ENCODE results near the gene MKNK2. TPM values are rescaled to one million over a fixed set of nuclear protein-coding genes. Genes with fewer than 3 reads are reported as not detected.
"Not testable (repeated sequence)": the region's sequence is repeated elsewhere in the genome, so short reads cannot be mapped to it uniquely, and the experiment has no call there.

The MKNK2 gene
- total RNA-seq, 1 donor: 82.5 TPM

- no peak for DNase-seq (ENCODE audit: insufficient read length, low spot score, missing footprints)
- TF ChIP-seq CTCF (IDR thresholded peaks at IDR 0.05; ENCODE audit: extremely low read depth, low read depth, low read length): no peak
- no peak overlapping the region for H2AFZ ChIP-seq (ENCODE audit: low read length)
- no peaks in the 10 kb centered on the region for H3K4me1 ChIP-seq (ENCODE audit: insufficient read depth, low read length)
- no peaks in the 10 kb centered on the region for H3K9me3 ChIP-seq (ENCODE audit: low read depth, low read length)
- peaks cover 29% of the 10 kb centered on the region for H3K36me3 ChIP-seq (ENCODE audit: insufficient read depth, low read length)
- H3K79me2 ChIP-seq (ENCODE audit: insufficient read depth, low read length): no peaks in the 10 kb centered on the region
- no peaks in the 10 kb centered on the region for H3K27me3 ChIP-seq (ENCODE audit: insufficient read depth, low read length)
- H3K4me2 ChIP-seq (ENCODE audit: insufficient read depth, low read length): no peak overlapping the region
- H3K4me3 ChIP-seq (ENCODE audit: insufficient read depth, low read length): no peak overlapping the region
- H3K27ac ChIP-seq (ENCODE audit: low read depth, low read length): no peak overlapping the region
- peaks cover 3% of the 10 kb centered on the region for H4K20me1 ChIP-seq (ENCODE audit: insufficient read depth, low read length)
Measured at GRCh38 chr19:1991018-1991913, 59.8 kb downstream of the MKNK2 start.

GRCh38 chr19:1990230-1991017, 60.6 kb downstream of the MKNK2 start:
- Histone ChIP-seq H3K27me3 (ENCODE audit: insufficient read depth, low read length) (no peaks in the 10 kb centered on the region), H3K79me2 (ENCODE audit: insufficient read depth, low read length) (no peaks in the 10 kb centered on the region), H3K9me3 (ENCODE audit: low read depth, low read length) (no peaks in the 10 kb centered on the region), H2AFZ (ENCODE audit: low read length) (no peak overlapping the region), H4K20me1 (ENCODE audit: insufficient read depth, low read length) (peaks cover 3% of the 10 kb centered on the region), H3K4me2 (ENCODE audit: insufficient read depth, low read length) (no peak overlapping the region), H3K4me1 (ENCODE audit: insufficient read depth, low read length) (no peaks in the 10 kb centered on the region), H3K4me3 (ENCODE audit: insufficient read depth, low read length) (no peak overlapping the region), H3K27ac (ENCODE audit: low read depth, low read length) (no peak overlapping the region), H3K36me3 (ENCODE audit: insufficient read depth, low read length) (peaks cover 32% of the 10 kb centered on the region)
- TF ChIP-seq CTCF (IDR thresholded peaks at IDR 0.05; ENCODE audit: extremely low read depth, low read depth, low read length): no peak
- no peak for DNase-seq (ENCODE audit: insufficient read length, low spot score, missing footprints)

- TF ChIP-seq CTCF (IDR thresholded peaks at IDR 0.05; ENCODE audit: extremely low read depth, low read depth, low read length): no peak
- peaks cover 38% of the 10 kb centered on the region for H3K36me3 ChIP-seq (ENCODE audit: insufficient read depth, low read length)
Measured at GRCh38 chr19:1989513-1990229, 61.4 kb downstream of the MKNK2 start.

GRCh38 chr19:1988464-1988863, 62.6 kb downstream of the MKNK2 start:
- H3K36me3 ChIP-seq (ENCODE audit: insufficient read depth, low read length): peaks cover 40% of the 10 kb centered on the region
- H3K4me1 ChIP-seq (ENCODE audit: insufficient read depth, low read length); H3K4me3 ChIP-seq (ENCODE audit: insufficient read depth, low read length); H3K27ac ChIP-seq (ENCODE audit: low read depth, low read length); H3K27me3 ChIP-seq (ENCODE audit: insufficient read depth, low read length); H2AFZ ChIP-seq (ENCODE audit: low read length); H3K79me2 ChIP-seq (ENCODE audit: insufficient read depth, low read length); H3K4me2 ChIP-seq (ENCODE audit: insufficient read depth, low read length); H4K20me1 ChIP-seq (ENCODE audit: insufficient read depth, low read length); DNase-seq (ENCODE audit: insufficient read length, low spot score, missing footprints); H3K9me3 ChIP-seq (ENCODE audit: low read depth, low read length): not testable (repeated sequence)

More at GRCh38 chr19:1989513-1990229, 61.4 kb downstream of the MKNK2 start:
- no peak overlapping the region for H2AFZ ChIP-seq (ENCODE audit: low read length)
- peaks cover 3% of the 10 kb centered on the region for H4K20me1 ChIP-seq (ENCODE audit: insufficient read depth, low read length)
- H3K4me2 ChIP-seq (ENCODE audit: insufficient read depth, low read length): no peak overlapping the region
- H3K27ac ChIP-seq (ENCODE audit: low read depth, low read length): no peak overlapping the region
- DNase-seq (ENCODE audit: insufficient read length, low spot score, missing footprints): no peak
- no peaks in the 10 kb centered on the region for H3K4me1 ChIP-seq (ENCODE audit: insufficient read depth, low read length)
- H3K27me3 ChIP-seq (ENCODE audit: insufficient read depth, low read length): no peaks in the 10 kb centered on the region
- no peak overlapping the region for H3K4me3 ChIP-seq (ENCODE audit: insufficient read depth, low read length)
- H3K79me2 ChIP-seq (ENCODE audit: insufficient read depth, low read length): no peaks in the 10 kb centered on the region
- no peaks in the 10 kb centered on the region for H3K9me3 ChIP-seq (ENCODE audit: low read depth, low read length)

Small RNA genes lying within 50 kb of the gene (small RNA-seq; reads per million reads assigned to genes)
- not detected for gene AC007136.1

Other genes starting within 250 kb of the MKNK2 start
- gene ATP8B3, start 239.0 kb downstream of the MKNK2 start, total RNA-seq: 0.59 and 0.72 TPM in 2 replicates
- 8.5 and 9.4 TPM in 2 replicates for gene REXO1, start 202.8 kb downstream of the MKNK2 start, total RNA-seq
- 6.9 and 11.5 TPM in 2 replicates for gene KLF16, start 187.7 kb downstream of the MKNK2 start, total RNA-seq
- 49.5 and 52.5 TPM in 2 replicates for gene ABHD17A, start 165.7 kb downstream of the MKNK2 start, total RNA-seq
- 3.3 and 3.8 TPM in 2 replicates for gene ADAT3, start 145.8 kb downstream of the MKNK2 start, total RNA-seq
- gene SCAMP4, start 145.8 kb downstream of the MKNK2 start, total RNA-seq: 55.7 and 70.6 TPM in 2 replicates
- gene CSNK1G2, start 110.1 kb downstream of the MKNK2 start, total RNA-seq: 68.8 and 70.1 TPM in 2 replicates
- 57.5 and 57.8 TPM in 2 replicates for gene BTBD2, start 35.5 kb downstream of the MKNK2 start, total RNA-seq
- gene MOB3A, start 45.1 kb upstream of the MKNK2 start, total RNA-seq: 34.0 and 35.1 TPM in 2 replicates
- 0.36 and 2.4 TPM in 2 replicates for gene IZUMO4, start 45.7 kb upstream of the MKNK2 start, total RNA-seq
- gene AP3D1, start 100.3 kb upstream of the MKNK2 start, total RNA-seq: 119 and 121 TPM in 2 replicates
- 6.9 and 7.1 TPM in 2 replicates for gene DOT1L, start 112.7 kb upstream of the MKNK2 start, total RNA-seq
- 32.1 and 43.4 TPM in 2 replicates for gene PLEKHJ1, start 185.1 kb upstream of the MKNK2 start, total RNA-seq
- gene SF3A2, start 185.6 kb upstream of the MKNK2 start, total RNA-seq: 27.1 and 27.9 TPM in 2 replicates
- under 0.01 and 0.29 TPM in 2 replicates for gene AMH, start 198.1 kb upstream of the MKNK2 start, total RNA-seq
- gene JSRP1, start 205.2 kb upstream of the MKNK2 start, total RNA-seq: 0.72 TPM in 1 of 2 replicates, not detected in the other
- under 0.01 TPM in 1 of 2 replicates, not detected in the other for gene PEAK3, start 230.9 kb upstream of the MKNK2 start, total RNA-seq

All from osteoblast (primary cell).